Tibial artery (tissue), 4 donors: ENCODE data around the gene KCNMA1.

Source experiments
- DNase-seq, 2 donors: peaks; one replicate each; pipeline ENCODE4 v3.0.0-alpha.2; 2019
- H3K27ac ChIP-seq, 2 donors: fragments of 200-600 bp; sonication (generic) in 1 of 2; 1 replicate in 1 of 2; 2 replicates in 1 of 2; pipeline ENCODE4 v1.5.1; 2018 to 2019; ENCODE audit warnings: mild to moderate bottlenecking in 1 of 2
- H3K27me3 ChIP-seq, 2 donors: fragments of 200-600 bp; sonication (generic) in 1 of 2; one replicate each; pipeline versions ENCODE4 v1.5.1 to v1.6.0; 2016 to 2019
- H3K36me3 ChIP-seq, 3 donors: fragments of 200-600 bp; sonication (generic) in 2 of 3; one replicate each; pipeline ENCODE4 v1.5.1; 2016 to 2019; ENCODE audit warnings: mild to moderate bottlenecking in 2 of 3
- H3K4me1 ChIP-seq, 4 donors: fragments of 200-600 bp; sonication (generic) in 2 of 4; 1 replicate in 3 of 4; 2 replicates in 1 of 4; pipeline ENCODE4 v1.5.1; 2016 to 2019
- H3K4me3 ChIP-seq, 2 donors: fragments of 200-600 bp; sonication (generic) in 1 of 2; 1 replicate in 1 of 2; 2 replicates in 1 of 2; pipeline ENCODE4 v1.5.1; 2018 to 2019; ENCODE audit warnings: mild to moderate bottlenecking in 2 of 2
- H3K9me3 ChIP-seq, 3 donors: fragments of 200-600 bp; sonication (generic) in 1 of 3; one replicate each; pipeline ENCODE4 v1.5.1; 2016 to 2019
- CTCF ChIP-seq, 2 experiments: fragments of 200-600 bp in 1 of 2; fragments of 450-650 bp in 1 of 2; IDR thresholded peaks; one replicate each; pipeline ENCODE4 v1.5.1; 2017 to 2019; ENCODE audit warnings: antibody characterized with exemption in 2 of 2, mild to moderate bottlenecking in 1 of 2, moderate library complexity in 1 of 2
- intact Hi-C: fragments of 100-400 bp; cut with DNase I; formaldehyde crosslinking; loops from one replicate; pipeline ENCODE4 v1.15.0; 2023; ENCODE audit warnings: low total_unique reads

KCNMA1 gene

GRCh38 chr10:77309509-77309908 is 328.1 kb downstream of the KCNMA1 start:
- Histone ChIP-seq H3K27ac (peak overlapping the region in 1 of 2 donors; percentile 43), H3K27me3 (no peaks in the 10 kb centered on the region), H3K4me3 (no peak overlapping the region), H3K36me3 (no peaks in the 10 kb centered on the region), H3K4me1 (peaks cover 0 to 48% (median 29%) of the 10 kb centered on the region in 4 donors), H3K9me3 (no peaks in the 10 kb centered on the region)
- no peak for DNase-seq
- intact Hi-C loops, result no loop called here
- TF ChIP-seq CTCF (IDR thresholded peaks at IDR 0.05), result no peak

GRCh38 chr10:77309092-77309491 is 328.5 kb downstream of the KCNMA1 start:
- no peak for DNase-seq
- no peaks in the 10 kb centered on the region for H3K36me3 ChIP-seq
- H3K4me3 ChIP-seq, result no peak overlapping the region
- intact Hi-C loops, result no loop called here
- no peaks in the 10 kb centered on the region for H3K27me3 ChIP-seq
- H3K9me3 ChIP-seq, result no peaks in the 10 kb centered on the region
- H3K4me1 ChIP-seq, result peaks cover 0 to 48% (median 29%) of the 10 kb centered on the region in 4 donors
- H3K27ac ChIP-seq, result peak overlapping the region in 1 of 2 donors; percentile 43
- TF ChIP-seq CTCF (IDR thresholded peaks at IDR 0.05), result no peak

- H3K9me3 ChIP-seq, result no peaks in the 10 kb centered on the region
Measured at GRCh38 chr10:77308084-77308732, 329.4 kb downstream of the KCNMA1 start.

GRCh38 chr10:77306666-77307065 is 330.9 kb downstream of the KCNMA1 start:
- no peak for DNase-seq
- intact Hi-C loops, result no loop called here
- no peak for TF ChIP-seq CTCF (IDR thresholded peaks at IDR 0.05)
- no peak overlapping the region for H3K27ac ChIP-seq
- H3K36me3 ChIP-seq, result no peaks in the 10 kb centered on the region
- no peaks in the 10 kb centered on the region for H3K9me3 ChIP-seq
- peaks cover 0 to 52% (median 31%) of the 10 kb centered on the region in 4 donors for H3K4me1 ChIP-seq
- no peak overlapping the region for H3K4me3 ChIP-seq
- no peaks in the 10 kb centered on the region for H3K27me3 ChIP-seq

More at GRCh38 chr10:77308084-77308732, 329.4 kb downstream of the KCNMA1 start:
- no peak for TF ChIP-seq CTCF (IDR thresholded peaks at IDR 0.05)
- no peaks in the 10 kb centered on the region for H3K27me3 ChIP-seq
- H3K4me3 ChIP-seq, result no peak overlapping the region
- H3K36me3 ChIP-seq, result no peaks in the 10 kb centered on the region
- H3K27ac ChIP-seq, result no peak overlapping the region
- intact Hi-C loops, result no loop called here
- peaks cover 0 to 48% (median 29%) of the 10 kb centered on the region in 4 donors for H3K4me1 ChIP-seq
- no peak for DNase-seq

- no peak for TF ChIP-seq CTCF (IDR thresholded peaks at IDR 0.05)
- Histone ChIP-seq H3K27me3 (no peaks in the 10 kb centered on the region), H3K27ac (no peak overlapping the region), H3K4me3 (no peak overlapping the region), H3K36me3 (no peaks in the 10 kb centered on the region), H3K4me1 (peaks cover 0 to 54% (median 32%) of the 10 kb centered on the region in 4 donors), H3K9me3 (no peaks in the 10 kb centered on the region)
- no peak for DNase-seq
- intact Hi-C loops, result no loop called here
Measured at GRCh38 chr10:77305650-77306632, 331.7 kb downstream of the KCNMA1 start.
